Endothelial cell of umbilical vein (primary cell): Measurements from ENCODE around the gene LAMTOR5. TPM values are rescaled to one million over a fixed set of nuclear protein-coding genes. Genes with fewer than 3 reads are reported as not detected.

Experiments used
- BruUV-seq: library from RNA; stranded (reverse); fragments of 400-500 nt; replicated peaks from 2 replicates; lab custom pipeline; 2021; lab: Mats Ljungman, UMichigan
- CTCF ChIA-PET: fragments of 300-600, 350-600 bp; sonication (Branson Sonifier 250); formaldehyde crosslinking; loops from one replicate; lab custom pipeline; 2021; ENCODE audit warnings: antibody characterized with exemption, inconsistent platforms; lab: Charles Lee
- POLR2A ChIA-PET: fragments of 300-600, 350-600 bp; sonication (Branson Sonifier 250); formaldehyde crosslinking; loops from one replicate; lab custom pipeline; 2021; ENCODE audit warnings: antibody characterized with exemption, inconsistent platforms; lab: Charles Lee
- DNase-seq: peaks from one replicate; pipeline ENCODE4 v3.0.0-alpha.2; 2011; ENCODE audit warnings: low read depth, low spot score
- FAIRE-seq: peaks from 2 replicates; lab custom pipeline; 2011; peaks lifted over from hg19 to GRCh38; lab: Jason Lieb, UNC
- H2AFZ ChIP-seq: 2 replicates; pipeline ENCODE4 v1.6.0; 2012; ENCODE audit warnings: low read depth, low read length, control low read depth, inconsistent platforms
- H3K27ac ChIP-seq: 2 replicates; pipeline ENCODE4 v1.5.1; 2011; ENCODE audit warnings: low read depth, mild to moderate bottlenecking, control low read depth, low read length, moderate library complexity; ENCODE audit not compliant: insufficient read depth
- H3K27me3 ChIP-seq, 2 experiments: 2 replicates each; pipeline versions ENCODE4 v1.6.0 to v1.6.1; 2011; ENCODE audit warnings: low read length in 2 of 2, mixed read lengths in 1 of 2; ENCODE audit not compliant: control insufficient read depth in 2 of 2, insufficient read depth in 2 of 2
- H3K36me3 ChIP-seq, 2 experiments: 2 replicates in 1 of 2; 3 replicates in 1 of 2; pipeline ENCODE4 v1.5.1; 2011; ENCODE audit warnings: low read length in 2 of 2, mild to moderate bottlenecking in 1 of 2, moderate library complexity in 1 of 2; ENCODE audit not compliant: control insufficient read depth in 2 of 2, insufficient read depth in 2 of 2; ENCODE audit errors: extremely low read depth in 1 of 2
- H3K4me1 ChIP-seq: 3 replicates; pipeline ENCODE4 v1.5.1; 2011; ENCODE audit warnings: mild to moderate bottlenecking, low read length; ENCODE audit not compliant: control insufficient read depth, insufficient read depth; ENCODE audit errors: extremely low read depth
- H3K4me2 ChIP-seq: 2 replicates; pipeline ENCODE4 v1.6.1; 2011; ENCODE audit warnings: low read length, control low read depth, mixed read lengths; ENCODE audit not compliant: insufficient read depth
- H3K4me3 ChIP-seq, 3 experiments: fragments of 200-600 bp in 1 of 3; sonication (generic), shearing (Covaris generic) in 1 of 3; replicated peaks in 1 of 3; 2 replicates each; pipeline ENCODE4 v1.5.1; 2011 to 2016; ENCODE audit warnings: control low read depth in 3 of 3, low read length in 3 of 3, mild to moderate bottlenecking in 2 of 3, inconsistent platforms in 1 of 3, low read depth in 1 of 3, moderate library complexity in 1 of 3; ENCODE audit not compliant: insufficient read depth in 1 of 3
- H3K79me2 ChIP-seq: 2 replicates; pipeline ENCODE4 v1.6.0; 2012; ENCODE audit warnings: low read length, inconsistent platforms; ENCODE audit not compliant: control insufficient read depth, insufficient read depth
- H3K9ac ChIP-seq: replicated peaks from 2 replicates; pipeline ENCODE3; 2011; ENCODE audit warnings: low read length, control low read depth; ENCODE audit not compliant: insufficient read depth; ENCODE audit errors: extremely low read depth
- H3K9me1 ChIP-seq: replicated peaks from 3 replicates; pipeline ENCODE4 v1.6.0; 2011; ENCODE audit warnings: mild to moderate bottlenecking, low read length; ENCODE audit not compliant: control insufficient read depth, insufficient read depth; ENCODE audit errors: extremely low read depth
- H3K9me3 ChIP-seq: replicated peaks from 2 replicates; pipeline ENCODE4 v1.5.1; 2012; ENCODE audit warnings: low read length, inconsistent platforms; ENCODE audit not compliant: control insufficient read depth, insufficient read depth
- H4K20me1 ChIP-seq: replicated peaks from 2 replicates; pipeline ENCODE3; 2011; ENCODE audit warnings: mild to moderate bottlenecking, low read length; ENCODE audit not compliant: control insufficient read depth, insufficient read depth; ENCODE audit errors: extremely low read depth
- CTCF ChIP-seq, 2 donors: IDR thresholded peaks; 1 replicate in 1 of 2; 2 replicates in 1 of 2; pipeline ENCODE4 v1.5.1; 2011; ENCODE audit warnings: low read length in 2 of 2, mild to moderate bottlenecking in 2 of 2, moderate library complexity in 2 of 2, control low read depth in 1 of 2, inconsistent platforms in 1 of 2, low read depth in 1 of 2; ENCODE audit not compliant: insufficient read depth in 1 of 2; ENCODE audit errors: extremely low read depth in 1 of 2
- EZH2 ChIP-seq: IDR thresholded peaks from 2 replicates; pipeline ENCODE4 v1.6.1; 2012; ENCODE audit warnings: borderline replicate concordance, low read depth, mild to moderate bottlenecking, moderate library complexity, low read length, inconsistent platforms; ENCODE audit not compliant: severe bottlenecking
- FOS ChIP-seq: IDR thresholded peaks from 2 replicates; pipeline ENCODE4 v1.6.1; 2011; ENCODE audit warnings: mild to moderate bottlenecking, low read length, moderate library complexity, borderline replicate concordance; ENCODE audit not compliant: insufficient read depth
- GATA2 ChIP-seq: IDR thresholded peaks from 2 replicates; pipeline ENCODE4 v1.7.0; 2011; ENCODE audit warnings: low read depth, mild to moderate bottlenecking, moderate library complexity, mixed read lengths, low read length; ENCODE audit not compliant: insufficient read length, insufficient read depth
- JUN ChIP-seq: IDR thresholded peaks from 2 replicates; pipeline ENCODE4 v1.6.1; 2011; ENCODE audit warnings: borderline replicate concordance, low read depth; ENCODE audit not compliant: insufficient read length, insufficient read depth
- MAX ChIP-seq: IDR thresholded peaks from 2 replicates; pipeline ENCODE4 v1.6.1; 2011; ENCODE audit not compliant: insufficient read depth, insufficient read length
- MYC ChIP-seq: IDR thresholded peaks from one replicate; pipeline ENCODE4 v1.6.1; 2011; ENCODE audit warnings: mild to moderate bottlenecking, low read depth, low read length
- POLR2A ChIP-seq: IDR thresholded peaks from 2 replicates; pipeline ENCODE4 v1.6.1; 2012; ENCODE audit warnings: low read depth, mild to moderate bottlenecking, control low read depth, low read length
- POLR2AphosphoS5 ChIP-seq: IDR thresholded peaks from 2 replicates; pipeline ENCODE4 v1.6.1; 2012; ENCODE audit warnings: low read depth, mild to moderate bottlenecking, control low read depth, low read length, moderate library complexity; ENCODE audit not compliant: insufficient read depth
- dilution Hi-C: fragments of 300-500 bp; cut with MboI; formaldehyde crosslinking; loops from one replicate; pipeline ENCODE4 v1.15.0; 2019; ENCODE audit warnings: low sequenced_read_pairs; ENCODE audit not compliant: extremely low pct_ligation_motif_present
- intact Hi-C: fragments of 100-400 bp; cut with micrococcal nuclease; formaldehyde crosslinking; loops from one replicate; pipeline ENCODE4 v1.10.0; 2022
- polyA plus RNA-seq, 4 experiments: library from polyadenylated mRNA; depleted of rRNA in 3 of 4; stranded (reverse) in 3 of 4; unstranded in 1 of 4; fragments of >200 nt; gene quantifications; 2 replicates each; pipeline versions ENCODE4 v1.2.1 to v1.2.3, GENCODE V29; 2011 to 2012; ENCODE audit warnings: missing spikeins in 1 of 4
- total RNA-seq: library from RNA; stranded (reverse); gene quantifications from 2 replicates; pipeline ENCODE4 v1.2.3, GENCODE V29; 2021

LAMTOR5 gene
- total and polyA plus RNA-seq, 2 donors (not counting 3 experiments of a cell fraction or from before 2014, with no cell fraction given): 150 to 503 TPM

GRCh38 chr1:110430901-110431300 lies 23.4 kb upstream of the LAMTOR5 start:
- Histone ChIP-seq H3K4me2 (no peak overlapping the region), H3K4me3 (no peak overlapping the region), H3K27me3 (peaks cover 10 to 12% of the 10 kb centered on the region in 2 experiments), H3K9me1 (no peaks in the 10 kb centered on the region), H3K27ac (no peak overlapping the region), H3K36me3 (no peaks in the 10 kb centered on the region), H3K9me3 (no peaks in the 10 kb centered on the region), H3K9ac (no peak overlapping the region), H4K20me1 (no peaks in the 10 kb centered on the region), H3K79me2 (no peaks in the 10 kb centered on the region), H3K4me1 (no peaks in the 10 kb centered on the region), H2AFZ (no peak overlapping the region)
- DNase-seq: no peak
- dilution Hi-C loops: no loop called here
- BruUV-seq: no TSS peak
- POLR2A ChIA-PET: no interaction called here
- no peak for FAIRE-seq
- intact Hi-C loops: no loop called here
- no peak for TF ChIP-seq FOS
- TF ChIP-seq POLR2AphosphoS5: no peak
- no peak for TF ChIP-seq POLR2A
- no peak for TF ChIP-seq EZH2
- TF ChIP-seq MAX: no peak
- TF ChIP-seq GATA2: no peak
- TF ChIP-seq CTCF (IDR thresholded peaks at IDR 0.05; ENCODE audit: extremely low read depth in 1 of 2, insufficient read depth in 1 of 2, low read depth in 1 of 2, low read length in 2 of 2): no peak
- no peak for TF ChIP-seq JUN
- TF ChIP-seq MYC: no peak
- CTCF ChIA-PET: interaction anchor here (1.0 to 4.4 kb wide), 5 partner anchors 10 to 234 kb away, joined by 3 to 23 read pairs (median 12); no protein-coding TSS in a partner anchor
